ENCODE measurements around the gene FJX1.

GRCh38 chr11:35608502-35608901, 9.8 kb upstream of the FJX1 start:
- TF ChIP-seq, protein P1, sequence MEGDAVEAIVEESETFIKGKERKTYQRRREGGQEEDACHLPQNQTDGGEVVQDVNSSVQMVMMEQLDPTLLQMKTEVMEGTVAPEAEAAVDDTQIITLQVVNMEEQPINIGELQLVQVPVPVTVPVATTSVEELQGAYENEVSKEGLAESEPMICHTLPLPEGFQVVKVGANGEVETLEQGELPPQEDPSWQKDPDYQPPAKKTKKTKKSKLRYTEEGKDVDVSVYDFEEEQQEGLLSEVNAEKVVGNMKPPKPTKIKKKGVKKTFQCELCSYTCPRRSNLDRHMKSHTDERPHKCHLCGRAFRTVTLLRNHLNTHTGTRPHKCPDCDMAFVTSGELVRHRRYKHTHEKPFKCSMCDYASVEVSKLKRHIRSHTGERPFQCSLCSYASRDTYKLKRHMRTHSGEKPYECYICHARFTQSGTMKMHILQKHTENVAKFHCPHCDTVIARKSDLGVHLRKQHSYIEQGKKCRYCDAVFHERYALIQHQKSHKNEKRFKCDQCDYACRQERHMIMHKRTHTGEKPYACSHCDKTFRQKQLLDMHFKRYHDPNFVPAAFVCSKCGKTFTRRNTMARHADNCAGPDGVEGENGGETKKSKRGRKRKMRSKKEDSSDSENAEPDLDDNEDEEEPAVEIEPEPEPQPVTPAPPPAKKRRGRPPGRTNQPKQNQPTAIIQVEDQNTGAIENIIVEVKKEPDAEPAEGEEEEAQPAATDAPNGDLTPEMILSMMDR (conservative IDR thresholded peaks at IDR 0.05; ENCODE audit: low read depth in 2 of 2): no peak
- no peak for TF ChIP-seq POLR2AphosphoS5 (IDR thresholded peaks at IDR 0.05; ENCODE audit: low read depth)
- TF ChIP-seq EZH2phosphoT487 (IDR thresholded peaks at IDR 0.05; ENCODE audit: unreplicated experiment): no peak

Measured in GM23338 (cell line).